HepG2 (cell line): ENCODE measurements around the gene DDI2. TPM values are rescaled to one million over a fixed set of nuclear protein-coding genes. Genes with fewer than 3 reads are reported as not detected.

Experiments
- AHR ChIP-seq: IDR thresholded peaks from 2 replicates; pipeline ENCODE4 v1.6.1; 2018; ENCODE audit warnings: missing genetic modification reagents, missing compliant biosample characterization
- CHD2 ChIP-seq: IDR thresholded peaks from 2 replicates; pipeline ENCODE4 v1.6.1; 2011; ENCODE audit warnings: low read depth, low read length, improper control_type of control experiment
- FLYWCH1 ChIP-seq: sonication (generic); formaldehyde crosslinking; IDR thresholded peaks from 2 replicates; pipeline ENCODE4 v1.8.1; 2023; ENCODE audit warnings: mild to moderate bottlenecking, missing genetic modification reagents
- GATAD2A ChIP-seq: IDR thresholded peaks from 2 replicates; pipeline ENCODE4 v1.6.1; 2016
- MED1 ChIP-seq: sonication (generic); formaldehyde crosslinking; IDR thresholded peaks from 2 replicates; pipeline ENCODE4 v1.4.0; 2020; ENCODE audit warnings: missing genetic modification reagents
- MEIS1 ChIP-seq: sonication (generic); formaldehyde crosslinking; IDR thresholded peaks from 2 replicates; pipeline ENCODE4 v1.9.0; 2021; ENCODE audit warnings: mild to moderate bottlenecking, missing genetic modification reagents, moderate library complexity, borderline replicate concordance
- NKX3-1 ChIP-seq: sonication (generic); formaldehyde crosslinking; IDR thresholded peaks from 2 replicates; pipeline ENCODE4 v1.5.0; 2020; ENCODE audit warnings: missing genetic modification reagents
- RAD51 ChIP-seq: fragments of 450-650 bp; IDR thresholded peaks from 2 replicates; pipeline ENCODE4 v1.6.1; 2016; ENCODE audit warnings: borderline replicate concordance
- RFXAP ChIP-seq: sonication (generic); formaldehyde crosslinking; IDR thresholded peaks from 2 replicates; pipeline ENCODE4 v1.4.0; 2020; ENCODE audit warnings: missing genetic modification reagents, borderline replicate concordance
- THAP7 ChIP-seq: sonication (generic); formaldehyde crosslinking; IDR thresholded peaks from 2 replicates; pipeline ENCODE4 v1.8.1; 2023; ENCODE audit warnings: mild to moderate bottlenecking, missing genetic modification reagents
- TRAFD1 ChIP-seq: sonication (generic); formaldehyde crosslinking; IDR thresholded peaks from 2 replicates; pipeline ENCODE4 v1.5.1; 2020; ENCODE audit warnings: missing genetic modification reagents, mild to moderate bottlenecking, borderline replicate concordance
- ZC3H4 ChIP-seq: sonication (generic); formaldehyde crosslinking; IDR thresholded peaks from 2 replicates; pipeline ENCODE4 v1.4.0; 2020; ENCODE audit warnings: missing genetic modification reagents, borderline replicate concordance
- ZFY ChIP-seq: sonication (generic); formaldehyde crosslinking; IDR thresholded peaks from 2 replicates; pipeline ENCODE4 v1.4.0; 2020; ENCODE audit warnings: missing genetic modification reagents
- ZMYM3 ChIP-seq: sonication (generic); formaldehyde crosslinking; IDR thresholded peaks from 2 replicates; pipeline ENCODE4 v1.5.1; 2020; ENCODE audit warnings: mild to moderate bottlenecking, missing genetic modification reagents
- ZNF639 ChIP-seq: conservative IDR thresholded peaks from 2 replicates; pipeline ENCODE4 v1.6.1; 2018; ENCODE audit warnings: missing genetic modification reagents
- ZNF644 ChIP-seq: IDR thresholded peaks from 2 replicates; pipeline ENCODE4 v1.6.1; 2016; ENCODE audit warnings: low read depth
- ZNF670 ChIP-seq: sonication (generic); formaldehyde crosslinking; IDR thresholded peaks from 2 replicates; pipeline ENCODE4 v1.8.0; 2022; ENCODE audit warnings: mild to moderate bottlenecking, missing genetic modification reagents, borderline replicate concordance
- ZNF878 ChIP-seq: sonication (generic); formaldehyde crosslinking; IDR thresholded peaks from 2 replicates; pipeline ENCODE4 v1.8.1; 2023; ENCODE audit warnings: mild to moderate bottlenecking, missing genetic modification reagents, moderate library complexity
- ZSCAN31 ChIP-seq: sonication (generic); formaldehyde crosslinking; IDR thresholded peaks from 2 replicates; pipeline ENCODE4 v1.5.0; 2020; ENCODE audit warnings: low read depth, mild to moderate bottlenecking, missing genetic modification reagents
- polyA plus RNA-seq, 8 experiments: library from polyadenylated mRNA; depleted of rRNA in 3 of 8; stranded (reverse) in 7 of 8; unstranded in 1 of 8; fragments of >200 nt; fragmentation: Illumina TruSeq in 4 of 8; extraction: Trizol in 4 of 8; gene quantifications; 2 replicates each; pipeline versions ENCODE4 v1.2.1 to v1.2.3, GENCODE V29; 2011 to 2016; ENCODE audit warnings: low read depth in 4 of 8, missing spikeins in 1 of 8, mixed read lengths in 1 of 8; ENCODE audit not compliant: insufficient read depth in 1 of 8
- total RNA-seq, 5 experiments: library from RNA; depleted of rRNA; stranded (reverse); fragments of >200 nt; fragmentation: Illumina TruSeq; extraction: Trizol; gene quantifications; 2 replicates each; pipeline ENCODE4 v1.2.3, GENCODE V29; 2016; ENCODE audit warnings: low read depth in 1 of 5
- TF ChIP-seq, protein P1 (sequence below): sonication (generic); formaldehyde crosslinking; IDR thresholded peaks from 2 replicates; pipeline ENCODE4 v1.5.0; 2020; ENCODE audit warnings: mild to moderate bottlenecking, low read depth, missing genetic modification reagents, borderline replicate concordance
- TF ChIP-seq, protein P2 (sequence below): sonication (generic); formaldehyde crosslinking; IDR thresholded peaks from 2 replicates; pipeline ENCODE4 v1.4.0; 2020; ENCODE audit warnings: missing genetic modification reagents

Gene DDI2
- total and polyA plus RNA-seq, 2 of the 13 experiments (the other 11 are each of a cell fraction or from before 2014, with no cell fraction given) = 8.5 to 25.7 TPM

- TF ChIP-seq, protein P1, sequence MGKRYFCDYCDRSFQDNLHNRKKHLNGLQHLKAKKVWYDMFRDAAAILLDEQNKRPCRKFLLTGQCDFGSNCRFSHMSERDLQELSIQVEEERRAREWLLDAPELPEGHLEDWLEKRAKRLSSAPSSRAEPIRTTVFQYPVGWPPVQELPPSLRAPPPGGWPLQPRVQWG (CRISPR knock-in tag) = no peak
- 0 out of 2 replicates have a peak, but pooled peaks have one; percentile 34 for TF ChIP-seq ZNF670 (CRISPR knock-in tag)
- 0 out of 2 replicates have a peak, but pooled peaks have one; percentile 41 for TF ChIP-seq ZNF644 (CRISPR knock-in tag)
- TF ChIP-seq NKX3-1 (CRISPR knock-in tag) = peak; percentile 72
- TF ChIP-seq FLYWCH1 (CRISPR knock-in tag) = no peak
- TF ChIP-seq CHD2 = 0 out of 2 replicates have a peak, but pooled peaks have one; percentile 23
- TF ChIP-seq THAP7 (CRISPR knock-in tag) = no peak; the same call in 1 of the 2 replicates
- peak; percentile 82; the same call in 1 of the 2 replicates for TF ChIP-seq ZNF639 (CRISPR knock-in tag)
- peak; percentile 66; the same call in 1 of the 2 replicates for TF ChIP-seq AHR (CRISPR knock-in tag)
- no peak for TF ChIP-seq MEIS1 (CRISPR knock-in tag)
- peak; percentile 99 for TF ChIP-seq RAD51
- TF ChIP-seq MED1 (CRISPR knock-in tag) = peak; percentile 75
- peak; percentile 91 for TF ChIP-seq RFXAP (CRISPR knock-in tag)
- peak; percentile 73 for TF ChIP-seq ZFY
- peak; percentile 62 for TF ChIP-seq ZSCAN31 (CRISPR knock-in tag)
- 0 out of 2 replicates have a peak, but pooled peaks have one; percentile 63 for TF ChIP-seq TRAFD1 (CRISPR knock-in tag)
- TF ChIP-seq ZNF878 (CRISPR knock-in tag) = peak; percentile 90; the same call in 1 of the 2 replicates
- TF ChIP-seq, protein P2, sequence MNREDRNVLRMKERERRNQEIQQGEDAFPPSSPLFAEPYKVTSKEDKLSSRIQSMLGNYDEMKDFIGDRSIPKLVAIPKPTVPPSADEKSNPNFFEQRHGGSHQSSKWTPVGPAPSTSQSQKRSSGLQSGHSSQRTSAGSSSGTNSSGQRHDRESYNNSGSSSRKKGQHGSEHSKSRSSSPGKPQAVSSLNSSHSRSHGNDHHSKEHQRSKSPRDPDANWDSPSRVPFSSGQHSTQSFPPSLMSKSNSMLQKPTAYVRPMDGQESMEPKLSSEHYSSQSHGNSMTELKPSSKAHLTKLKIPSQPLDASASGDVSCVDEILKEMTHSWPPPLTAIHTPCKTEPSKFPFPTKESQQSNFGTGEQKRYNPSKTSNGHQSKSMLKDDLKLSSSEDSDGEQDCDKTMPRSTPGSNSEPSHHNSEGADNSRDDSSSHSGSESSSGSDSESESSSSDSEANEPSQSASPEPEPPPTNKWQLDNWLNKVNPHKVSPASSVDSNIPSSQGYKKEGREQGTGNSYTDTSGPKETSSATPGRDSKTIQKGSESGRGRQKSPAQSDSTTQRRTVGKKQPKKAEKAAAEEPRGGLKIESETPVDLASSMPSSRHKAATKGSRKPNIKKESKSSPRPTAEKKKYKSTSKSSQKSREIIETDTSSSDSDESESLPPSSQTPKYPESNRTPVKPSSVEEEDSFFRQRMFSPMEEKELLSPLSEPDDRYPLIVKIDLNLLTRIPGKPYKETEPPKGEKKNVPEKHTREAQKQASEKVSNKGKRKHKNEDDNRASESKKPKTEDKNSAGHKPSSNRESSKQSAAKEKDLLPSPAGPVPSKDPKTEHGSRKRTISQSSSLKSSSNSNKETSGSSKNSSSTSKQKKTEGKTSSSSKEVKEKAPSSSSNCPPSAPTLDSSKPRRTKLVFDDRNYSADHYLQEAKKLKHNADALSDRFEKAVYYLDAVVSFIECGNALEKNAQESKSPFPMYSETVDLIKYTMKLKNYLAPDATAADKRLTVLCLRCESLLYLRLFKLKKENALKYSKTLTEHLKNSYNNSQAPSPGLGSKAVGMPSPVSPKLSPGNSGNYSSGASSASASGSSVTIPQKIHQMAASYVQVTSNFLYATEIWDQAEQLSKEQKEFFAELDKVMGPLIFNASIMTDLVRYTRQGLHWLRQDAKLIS (CRISPR knock-in tag) = no peak
- 0 out of 2 replicates have a peak, but pooled peaks have one; percentile 28 for TF ChIP-seq GATAD2A (CRISPR knock-in tag)
- TF ChIP-seq ZMYM3 (CRISPR knock-in tag) = peak; percentile 16; the same call in 1 of the 2 replicates
- no peak for TF ChIP-seq ZC3H4
These were observed 13.9 kb upstream of the DDI2 start (continued) for GRCh38 chr1:15603050-15603965.
